NCI-H2107 treated with DMSO at 0.1 percent for 48 hours (cell line): ENCODE data around the gene NTM.
A peak's percentile ranks its signal among the peaks of the same experiment; 100 is the strongest.
"Not testable (repeated sequence)": the region's sequence is repeated elsewhere in the genome, so short reads cannot be mapped to it uniquely, and the experiment has no call there.

Experiments
- DNase-seq: peaks from one replicate; lab custom pipeline; 2025; ENCODE audit not compliant: unreplicated experiment; lab: John Stamatoyannopoulos, UW

The NTM gene

GRCh38 chr11:131491503-131491902, 121.1 kb downstream of the NTM start:
- DNase-seq, result no peak

DNA sequence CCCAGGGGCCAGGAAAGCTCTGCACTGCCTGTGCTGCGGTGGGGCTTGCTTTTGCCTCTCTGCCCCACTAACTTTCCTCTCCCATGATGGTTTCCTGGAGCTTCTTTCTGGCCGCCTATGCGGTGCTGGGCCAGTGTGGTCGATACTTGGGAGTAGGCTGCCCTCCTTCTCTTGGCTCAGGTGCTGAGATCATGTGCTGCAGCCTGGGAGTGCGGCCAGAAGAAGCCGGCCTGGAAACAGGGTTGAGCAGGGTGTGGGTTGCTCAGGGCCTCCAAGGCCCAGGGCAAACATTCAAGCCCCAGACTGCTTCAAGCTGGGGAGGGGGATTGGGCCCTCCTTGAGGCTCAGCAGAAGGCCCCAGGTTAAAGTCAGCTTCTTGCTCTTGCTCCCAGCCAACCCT, 125.0 kb downstream of the NTM start:
- DNase-seq, result no peak

GRCh38 chr11:131497686-131498085, 127.3 kb downstream of the NTM start:
- not testable (repeated sequence) for DNase-seq

DNA sequence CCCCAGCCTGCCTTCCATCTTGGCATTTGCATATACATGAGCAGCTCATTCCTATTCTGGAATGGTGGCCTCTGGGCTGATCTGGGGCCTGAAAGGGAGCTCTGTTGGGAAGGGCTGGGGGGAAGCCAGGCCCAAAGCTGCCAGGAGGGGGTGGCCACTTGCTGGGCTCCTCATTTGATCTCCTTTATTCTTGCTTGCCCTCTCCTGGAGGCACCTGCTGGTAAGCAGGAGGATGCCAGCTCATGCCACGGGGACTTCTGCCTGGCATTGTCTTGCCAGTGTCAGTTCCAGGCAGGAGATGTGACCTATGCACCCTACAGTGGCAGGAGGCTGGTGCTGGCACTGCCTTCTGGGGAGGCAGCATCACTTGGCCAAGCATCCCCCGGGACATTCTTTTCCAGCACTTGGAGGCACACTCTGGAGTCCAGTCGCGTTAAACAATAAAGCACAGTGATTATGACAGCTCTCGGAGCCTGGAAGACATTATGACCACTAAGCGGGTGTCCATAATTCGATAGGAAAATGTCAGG, 128.3 kb downstream of the NTM start:
- DNase-seq, result no peak

GRCh38 chr11:131499199-131499598, 128.8 kb downstream of the NTM start:
- no peak for DNase-seq

DNA sequence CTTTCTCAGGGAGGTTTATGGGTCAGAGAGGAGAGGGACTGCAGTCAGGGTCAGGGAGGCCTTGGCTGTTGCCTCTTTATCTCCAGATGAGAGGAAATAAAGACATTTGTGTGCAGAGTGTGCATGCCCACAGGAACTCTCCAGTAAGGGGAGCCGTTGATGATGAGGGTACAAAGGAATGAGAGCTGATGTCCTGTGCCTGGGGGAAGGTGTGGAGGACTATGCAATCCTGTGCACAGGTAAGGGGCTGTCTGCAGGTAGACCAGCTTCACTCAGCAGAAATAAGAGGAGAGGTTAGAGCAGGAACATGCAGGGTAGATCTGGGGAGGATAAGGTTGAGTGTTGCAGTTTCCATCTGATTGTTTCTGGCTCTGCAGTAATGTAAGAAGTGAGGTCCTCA, 132.6 kb downstream of the NTM start:
- DNase-seq, result no peak

- peak; percentile 3 for DNase-seq
Observed at GRCh38 chr11:131504199-131504949, 134.0 kb downstream of the NTM start.

DNA sequence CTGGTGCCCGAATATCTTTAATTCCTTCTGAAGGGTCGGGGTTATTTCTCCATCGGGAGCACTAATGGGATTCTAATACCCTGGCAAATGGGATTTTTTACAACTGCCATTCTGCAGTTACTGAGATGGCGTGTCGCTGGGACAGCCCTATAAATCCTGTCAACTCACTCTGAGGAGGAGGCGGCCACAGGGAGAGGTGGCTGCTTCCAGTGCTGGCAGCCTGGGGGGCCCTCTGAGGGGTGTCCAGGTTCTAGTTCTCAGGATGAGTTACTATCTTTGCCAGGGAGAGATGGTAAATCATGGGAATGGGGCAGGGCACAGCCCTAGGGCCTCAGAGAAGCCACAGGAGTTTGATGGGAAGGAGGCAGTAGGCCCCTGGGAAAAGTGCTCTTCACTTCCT, 135.9 kb downstream of the NTM start:
- no peak for DNase-seq

DNA sequence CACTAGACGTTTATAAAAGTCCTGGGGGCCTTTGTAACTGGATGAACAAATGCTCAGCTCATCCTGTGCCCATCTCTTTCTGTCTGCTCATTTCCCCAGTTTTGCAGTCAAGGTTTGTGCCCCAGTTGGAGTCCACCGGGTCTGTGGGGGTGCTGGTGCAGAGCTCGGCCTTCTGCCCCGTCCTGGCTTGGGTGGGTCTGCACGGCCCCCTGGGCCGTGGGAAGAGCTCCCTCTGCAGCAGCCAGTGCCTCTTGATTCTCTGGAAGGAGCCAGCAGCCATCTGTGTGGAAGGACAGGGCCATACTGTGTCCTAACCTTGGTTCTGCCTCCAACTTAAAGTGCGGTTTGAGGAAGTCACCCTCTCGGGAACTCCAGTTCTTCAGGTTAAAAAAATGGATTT, 140.2 kb downstream of the NTM start:
- no peak for DNase-seq

GRCh38 chr11:131511794-131512193, 141.4 kb downstream of the NTM start:
- DNase-seq, result peak; percentile 0

DNA sequence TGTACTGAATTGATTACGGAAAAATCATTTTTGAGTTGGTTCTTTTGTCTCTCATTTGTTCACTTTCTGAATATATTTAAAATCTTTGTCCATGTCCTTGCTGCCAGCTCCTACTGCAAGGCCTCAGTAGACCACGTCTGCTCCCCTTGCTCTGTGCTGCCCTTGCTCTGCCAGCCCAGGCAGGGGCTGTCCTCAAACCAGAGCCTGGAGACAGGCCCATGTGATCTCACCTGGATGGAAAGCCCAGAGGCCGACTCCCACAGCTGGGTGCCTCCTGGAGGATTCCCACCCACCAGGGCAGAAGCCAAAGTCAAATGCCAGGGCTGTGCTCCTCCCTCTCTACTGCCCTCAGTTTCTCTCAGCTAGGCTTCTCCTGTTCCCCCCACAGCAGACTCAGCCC, 141.8 kb downstream of the NTM start:
- DNase-seq, result no peak

- DNase-seq, result no peak
Observed at GRCh38 chr11:131514062-131514461, 143.6 kb downstream of the NTM start.

DNA sequence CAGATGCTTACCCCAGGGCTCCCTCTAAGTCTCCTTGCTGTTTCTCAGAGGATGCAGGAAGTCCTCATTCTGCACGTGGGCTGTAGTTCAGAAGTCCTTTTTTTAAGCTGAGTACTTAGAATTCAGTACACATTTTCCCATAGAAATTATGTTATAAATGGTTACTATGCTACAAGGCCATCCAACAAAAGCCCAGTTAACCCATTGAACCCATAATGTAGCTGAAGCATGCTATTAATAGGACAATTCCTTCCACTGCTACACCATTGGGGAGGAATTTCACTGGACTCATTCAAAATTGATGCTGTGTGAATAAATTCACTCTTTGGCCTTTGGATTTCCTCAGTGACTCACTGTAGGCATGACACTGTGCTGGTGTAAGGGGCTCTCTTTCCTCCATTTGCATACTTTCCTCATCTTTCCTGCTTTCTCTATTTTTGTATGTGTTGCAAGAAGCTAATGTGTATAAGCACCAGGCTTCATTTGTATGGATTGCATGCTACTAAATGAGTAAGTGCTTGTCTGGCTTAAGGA, 148.0 kb downstream of the NTM start:
- no peak for DNase-seq

GRCh38 chr11:131522851-131523250, 152.4 kb downstream of the NTM start:
- DNase-seq, result no peak

- DNase-seq, result no peak
Observed at GRCh38 chr11:131530407-131530806, 160.0 kb downstream of the NTM start.

GRCh38 chr11:131533149-131533548, 162.7 kb downstream of the NTM start:
- no peak for DNase-seq

- DNase-seq, result no peak
Observed at GRCh38 chr11:131533998-131534397, 163.6 kb downstream of the NTM start.

DNA sequence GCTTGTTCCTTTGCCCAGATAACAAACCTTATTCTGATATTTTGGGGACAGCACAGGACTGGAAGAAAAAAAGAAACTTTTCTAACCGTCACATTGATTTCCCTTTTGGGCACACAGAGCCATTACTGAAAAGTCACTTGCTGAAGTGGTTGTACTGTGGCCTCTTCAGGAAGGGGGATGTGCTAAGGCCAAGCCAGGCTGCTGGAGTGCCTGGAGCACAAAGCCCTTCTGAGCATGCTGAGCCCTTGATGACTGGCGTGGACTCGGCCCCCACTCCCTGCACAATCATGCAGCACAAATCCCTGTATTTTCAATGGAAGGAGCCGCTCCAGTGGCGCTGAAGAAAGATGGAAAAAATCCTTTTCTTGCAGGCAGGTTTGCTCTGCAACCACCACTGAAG, 164.2 kb downstream of the NTM start:
- no peak for DNase-seq

GRCh38 chr11:131536159-131536558, 165.7 kb downstream of the NTM start:
- no peak for DNase-seq

- no peak for DNase-seq
Observed at GRCh38 chr11:131537196-131537595, 166.8 kb downstream of the NTM start.

GRCh38 chr11:131537748-131538147, 167.3 kb downstream of the NTM start:
- DNase-seq, result no peak

GRCh38 chr11:131538322-131538721, 167.9 kb downstream of the NTM start:
- no peak for DNase-seq

DNA sequence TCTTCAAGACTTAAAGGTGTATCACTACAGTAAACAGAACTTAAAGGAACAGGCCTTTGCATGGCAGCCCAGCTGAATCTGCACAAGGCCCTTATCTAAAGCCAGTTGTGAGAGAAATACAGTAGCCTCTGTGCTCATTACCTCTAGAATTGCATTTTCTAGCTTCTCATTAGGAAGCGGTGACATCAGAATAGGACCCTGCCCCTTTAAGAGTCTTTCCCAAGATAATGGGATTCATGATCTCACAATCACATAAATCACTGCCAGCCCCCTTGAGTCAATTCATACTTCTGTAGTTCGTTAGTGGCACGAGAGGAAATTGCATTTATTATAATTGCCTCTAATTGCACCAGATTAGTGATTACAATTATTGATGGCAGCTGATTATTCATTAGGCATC, 170.3 kb downstream of the NTM start:
- no peak for DNase-seq
